H1 (cell line): Measurements from ENCODE around the gene ZNF408. TPM values are rescaled to one million over a fixed set of nuclear protein-coding genes. Genes with fewer than 3 reads are reported as not detected.

Experiments used
- CTCF ChIA-PET: fragments of 300-600 bp; sonication (Branson Sonifier 250); formaldehyde crosslinking; loops from one replicate; lab custom pipeline; 2021; ENCODE audit not compliant: partially characterized antibody; lab: Charles Lee
- POLR2A ChIA-PET: fragments of 300-600 bp; sonication (Branson Sonifier 250); formaldehyde crosslinking; loops from one replicate; lab custom pipeline; 2021; ENCODE audit warnings: inconsistent platforms; ENCODE audit not compliant: partially characterized antibody; lab: Charles Lee
- DNase-seq, 2 experiments: peaks; one replicate each; pipeline versions ENCODE4 v3.0.0 to v3.0.0-alpha.2; 2010 to 2022; ENCODE audit warnings: low spot score in 2 of 2, low read depth in 1 of 2, mixed read lengths in 1 of 2
- FAIRE-seq: peaks from 2 replicates; lab custom pipeline; 2011; peaks lifted over from hg19 to GRCh38; lab: Jason Lieb, UNC
- H2AFZ ChIP-seq: 2 replicates; pipeline ENCODE4 v1.8.1; 2012; ENCODE audit warnings: low read length, inconsistent platforms
- H2AK5ac ChIP-seq: 2 replicates; pipeline ENCODE4 v1.6.1; 2013; ENCODE audit warnings: low read depth, low read length
- H2BK120ac ChIP-seq: replicated peaks from 2 replicates; pipeline ENCODE3; 2013; ENCODE audit warnings: low read depth, low read length, inconsistent platforms
- H2BK12ac ChIP-seq: 2 replicates; pipeline ENCODE4 v1.6.1; 2013; ENCODE audit warnings: low read depth, low read length
- H2BK15ac ChIP-seq: 2 replicates; pipeline ENCODE4 v1.6.1; 2013; ENCODE audit warnings: low read length
- H2BK20ac ChIP-seq: 2 replicates; pipeline ENCODE4 v1.6.1; 2013; ENCODE audit warnings: low read length
- H2BK5ac ChIP-seq: 2 replicates; pipeline ENCODE4 v1.6.1; 2013; ENCODE audit warnings: low read depth, low read length
- H3K14ac ChIP-seq: 2 replicates; pipeline ENCODE4 v1.6.1; 2013; ENCODE audit warnings: inconsistent platforms; ENCODE audit not compliant: insufficient read length
- H3K18ac ChIP-seq: 2 replicates; pipeline ENCODE4 v1.6.1; 2013; ENCODE audit warnings: low read length; ENCODE audit errors: extremely low read depth
- H3K23ac ChIP-seq: 2 replicates; pipeline ENCODE4 v1.6.1; 2013; ENCODE audit warnings: inconsistent platforms; ENCODE audit not compliant: insufficient read length
- H3K23me2 ChIP-seq: 2 replicates; pipeline ENCODE4 v1.6.1; 2013; ENCODE audit warnings: low read depth, low read length
- H3K27ac ChIP-seq: 2 replicates; pipeline ENCODE4 v1.6.1; 2011; ENCODE audit warnings: low read depth, low read length, inconsistent platforms
- H3K27me3 ChIP-seq, 4 experiments: replicated peaks in 1 of 4; 1 replicate in 1 of 4; 2 replicates in 3 of 4; pipeline versions ENCODE4 v1.6.1 to v1.8.1; 2011 to 2013; ENCODE audit warnings: low read length in 3 of 4, mild to moderate bottlenecking in 3 of 4, inconsistent platforms in 2 of 4, mixed read lengths in 2 of 4, moderate library complexity in 1 of 4; ENCODE audit not compliant: control insufficient read depth in 3 of 4, insufficient read depth in 3 of 4; ENCODE audit errors: extremely low read depth in 1 of 4
- H3K36me3 ChIP-seq, 4 experiments: 2 replicates each; pipeline versions ENCODE4 v1.6.1 to v1.8.1; 2011 to 2013; ENCODE audit warnings: mild to moderate bottlenecking in 4 of 4, low read length in 3 of 4, moderate library complexity in 2 of 4, control low read depth in 1 of 4, inconsistent platforms in 1 of 4; ENCODE audit not compliant: insufficient read depth in 4 of 4, control insufficient read depth in 2 of 4
- H3K4ac ChIP-seq: replicated peaks from 2 replicates; pipeline ENCODE3; 2013; ENCODE audit warnings: low read length, low read depth, mixed read lengths, inconsistent platforms; ENCODE audit not compliant: insufficient read length
- H3K4me1 ChIP-seq, 4 experiments: replicated peaks in 1 of 4; 1 replicate in 1 of 4; 2 replicates in 3 of 4; pipeline versions ENCODE4 v1.6.1 to v1.8.1; 2011 to 2013; ENCODE audit warnings: low read length in 3 of 4, inconsistent platforms in 2 of 4, mixed read lengths in 1 of 4; ENCODE audit not compliant: insufficient read depth in 4 of 4, control insufficient read depth in 3 of 4
- H3K4me2 ChIP-seq, 2 experiments: 2 replicates each; pipeline versions ENCODE4 v1.6.1 to v1.8.1; 2011 to 2013; ENCODE audit warnings: low read depth in 2 of 2, low read length in 2 of 2, control low read depth in 1 of 2, inconsistent platforms in 1 of 2, mild to moderate bottlenecking in 1 of 2; ENCODE audit not compliant: insufficient read depth in 1 of 2
- H3K4me3 ChIP-seq, 4 experiments: fragments of 200-600, 300-600 bp in 1 of 4; sonication (generic), shearing (Covaris generic), sonication (Bioruptor Twin) in 1 of 4; 2 replicates each; pipeline versions ENCODE4 v1.5.1 to v1.8.1; 2011 to 2016; ENCODE audit warnings: low read length in 4 of 4, low read depth in 3 of 4, control low read depth in 2 of 4, inconsistent platforms in 2 of 4, mild to moderate bottlenecking in 2 of 4, mixed read lengths in 1 of 4, moderate library complexity in 1 of 4; ENCODE audit not compliant: insufficient read depth in 2 of 4; ENCODE audit errors: extremely low read depth in 1 of 4
- H3K56ac ChIP-seq: replicated peaks from 2 replicates; pipeline ENCODE3; 2013; ENCODE audit warnings: low read depth, mild to moderate bottlenecking, mixed read lengths, low read length, inconsistent platforms; ENCODE audit not compliant: insufficient read length
- H3K79me1 ChIP-seq: 2 replicates; pipeline ENCODE4 v1.6.1; 2013; ENCODE audit warnings: low read depth, low read length, control low read depth
- H3K79me2 ChIP-seq, 2 experiments: 2 replicates each; pipeline versions ENCODE4 v1.6.1 to v1.8.1; 2012 to 2013; ENCODE audit warnings: low read length in 2 of 2, mild to moderate bottlenecking in 2 of 2, inconsistent platforms in 1 of 2; ENCODE audit not compliant: insufficient read depth in 2 of 2, control insufficient read depth in 1 of 2
- H3K9ac ChIP-seq, 4 experiments: replicated peaks in 1 of 4; 1 replicate in 1 of 4; 2 replicates in 3 of 4; pipeline versions ENCODE4 v1.6.1 to v1.8.1; 2011 to 2013; ENCODE audit warnings: low read depth in 3 of 4, low read length in 3 of 4, control low read depth in 2 of 4, mild to moderate bottlenecking in 2 of 4, moderate library complexity in 2 of 4, inconsistent platforms in 1 of 4; ENCODE audit errors: extremely low read depth in 1 of 4
- H3K9me3 ChIP-seq, 2 experiments: 2 replicates each; pipeline versions ENCODE4 v1.6.1 to v1.8.1; 2012 to 2013; ENCODE audit warnings: mild to moderate bottlenecking in 2 of 2, moderate library complexity in 2 of 2, control low read depth in 1 of 2, inconsistent platforms in 1 of 2, low read depth in 1 of 2, low read length in 1 of 2, mixed read lengths in 1 of 2; ENCODE audit not compliant: insufficient read depth in 2 of 2
- H4K20me1 ChIP-seq, 2 experiments: replicated peaks in 1 of 2; 2 replicates each; pipeline versions ENCODE3 to v1.8.1; 2011 to 2013; ENCODE audit warnings: inconsistent platforms in 2 of 2, low read length in 2 of 2, mild to moderate bottlenecking in 1 of 2; ENCODE audit not compliant: insufficient read depth in 2 of 2, control insufficient read depth in 1 of 2
- H4K5ac ChIP-seq: 2 replicates; pipeline ENCODE4 v1.6.1; 2013; ENCODE audit warnings: low read length, low read depth, mixed read lengths, inconsistent platforms; ENCODE audit not compliant: insufficient read length
- H4K8ac ChIP-seq: 2 replicates; pipeline ENCODE4 v1.8.0; 2013; ENCODE audit warnings: mild to moderate bottlenecking, moderate library complexity, low read length, inconsistent platforms; ENCODE audit not compliant: insufficient read depth; ENCODE audit errors: extremely low read depth
- H4K91ac ChIP-seq: replicated peaks from 2 replicates; pipeline ENCODE3; 2013; ENCODE audit warnings: low read length, mixed read lengths, inconsistent platforms; ENCODE audit not compliant: insufficient read length
- CBX5 ChIP-seq: fragments of 300-800, 300-1000 bp; sonication (generic); IDR thresholded peaks from 2 replicates; pipeline ENCODE4 v1.7.1; 2016; ENCODE audit warnings: antibody characterized with exemption, low read length, low read depth
- CEBPB ChIP-seq: IDR thresholded peaks from 2 replicates; pipeline ENCODE4 v1.6.1; 2012; ENCODE audit warnings: low read depth, low read length
- EGR1 ChIP-seq: IDR thresholded peaks from 2 replicates; pipeline ENCODE4 v1.6.1; 2011; ENCODE audit warnings: low read depth, low read length, borderline replicate concordance
- SAP30 ChIP-seq: fragments of 300-600 bp; sonication (generic); IDR thresholded peaks from 2 replicates; pipeline ENCODE4 v1.7.1; 2012; ENCODE audit warnings: low read length, moderate library complexity, mild to moderate bottlenecking, inconsistent platforms; ENCODE audit not compliant: insufficient read depth, insufficient replicate concordance
- WGBS, 2 experiments: shearing (Covaris generic) in 1 of 2; methylation state at CpG; one replicate each; pipeline versions ENCODE4 v1.1.6 to v1.1.7; 2013 to 2015; ENCODE audit warnings: low lambda C conversion rate in 2 of 2, mixed read lengths in 2 of 2, inconsistent platforms in 1 of 2, low coverage in 1 of 2, missing lambda C conversion rate in 1 of 2; ENCODE audit not compliant: insufficient replicate concordance in 2 of 2, insufficient coverage in 1 of 2, insufficient read length in 1 of 2; ENCODE audit errors: extremely low coverage in 1 of 2, missing lambda C conversion rate in 1 of 2; 5-methylcytosine and 5-hydroxymethylcytosine counted together
- polyA plus RNA-seq, 7 experiments: library from polyadenylated mRNA; depleted of rRNA in 3 of 7; stranded (reverse) in 5 of 7; unstranded in 2 of 7; fragments of >200 nt in 5 of 7; fragments of 200-250 nt in 2 of 7; gene quantifications; 1 replicate in 5 of 7; 2 replicates in 1 of 7; 4 replicates in 1 of 7; pipeline versions ENCODE4 v1.2.1 to v1.2.3, GENCODE V29; 2011 to 2013; ENCODE audit warnings: missing spikeins in 2 of 7, mixed read lengths in 2 of 7
- total RNA-seq: library from RNA; stranded (reverse); fragmentation: NEBNext Ultra II Directional; extraction: Animal tissue kit (Norgen Biotek cat#: 25700); gene quantifications from 2 replicates; pipeline ENCODE4 v1.2.1, GENCODE V29; 2021

The ZNF408 gene
- total and polyA plus RNA-seq, 2 of the 8 experiments (the other 6 are each of a cell fraction or from before 2014, with no cell fraction given), result 10.7 to 11.0 TPM

- no peak overlapping the region for H3K27ac ChIP-seq
- no peak overlapping the region for H3K14ac ChIP-seq
- ChIA-PET CTCF (no interaction called here), POLR2A (interaction anchor here (0.5 to 1.6 kb wide), 3 partner anchors 23 to 271 kb away, joined by 3 to 4 read pairs (median 3); no protein-coding TSS in a partner anchor)
- H2BK5ac ChIP-seq, result no peak overlapping the region
- H4K20me1 ChIP-seq, result peaks cover 2% of the 10 kb centered on the region in 2 experiments
- H3K23me2 ChIP-seq, result no peaks in the 10 kb centered on the region; the same call in 1 of the 2 replicates
- no peaks in the 10 kb centered on the region for H3K79me2 ChIP-seq
- H2AK5ac ChIP-seq, result no peak overlapping the region
- DNase-seq, result no peak
- H2BK20ac ChIP-seq, result no peak overlapping the region
- H3K9me3 ChIP-seq, result no peaks in the 10 kb centered on the region
- H2BK15ac ChIP-seq, result no peak overlapping the region
- no peak overlapping the region for H2BK12ac ChIP-seq
- no peak overlapping the region for H3K4ac ChIP-seq
- H3K79me1 ChIP-seq, result no peaks in the 10 kb centered on the region; the same call in 1 of the 2 replicates
- H3K36me3 ChIP-seq, result peaks cover 0 to 10% (median 1%) of the 10 kb centered on the region in 4 experiments; a peak in 5 of 8 replicates
- no peak overlapping the region for H3K18ac ChIP-seq
- no peak overlapping the region for H3K4me3 ChIP-seq
- H4K91ac ChIP-seq, result no peak overlapping the region
- H4K5ac ChIP-seq, result no peak overlapping the region
- H2BK120ac ChIP-seq, result no peak overlapping the region
- WGBS, 2 experiments, result 91% methylated on average over 10 of the region's 10 CpGs; no CpG with 5 or more reads in 1 of the 2 experiments
- H2AFZ ChIP-seq, result no peak overlapping the region
- no peak for FAIRE-seq
- no peaks in the 10 kb centered on the region for H3K4me1 ChIP-seq
- H3K4me2 ChIP-seq, result no peak overlapping the region
- H4K8ac ChIP-seq, result no peak overlapping the region
- H3K9ac ChIP-seq, result no peak overlapping the region
- H3K56ac ChIP-seq, result no peak overlapping the region
- TF ChIP-seq EGR1 (no peak), SAP30 (no peak), CBX5 (no peak), CEBPB (no peak)
- H3K27me3 ChIP-seq, result no peaks in the 10 kb centered on the region
- H3K23ac ChIP-seq, result no peak overlapping the region
Measured at GRCh38 chr11:46710821-46711269, 10.0 kb downstream of the ZNF408 start.
